Putamen (tissue), 1 donor: Measurements from ENCODE around the gene FBXL3.

Experiments used
- DNase-seq: peaks from one replicate; pipeline ENCODE4 v3.0.0-alpha.2; 2016; ENCODE audit warnings: low spot score

The FBXL3 gene

DNA sequence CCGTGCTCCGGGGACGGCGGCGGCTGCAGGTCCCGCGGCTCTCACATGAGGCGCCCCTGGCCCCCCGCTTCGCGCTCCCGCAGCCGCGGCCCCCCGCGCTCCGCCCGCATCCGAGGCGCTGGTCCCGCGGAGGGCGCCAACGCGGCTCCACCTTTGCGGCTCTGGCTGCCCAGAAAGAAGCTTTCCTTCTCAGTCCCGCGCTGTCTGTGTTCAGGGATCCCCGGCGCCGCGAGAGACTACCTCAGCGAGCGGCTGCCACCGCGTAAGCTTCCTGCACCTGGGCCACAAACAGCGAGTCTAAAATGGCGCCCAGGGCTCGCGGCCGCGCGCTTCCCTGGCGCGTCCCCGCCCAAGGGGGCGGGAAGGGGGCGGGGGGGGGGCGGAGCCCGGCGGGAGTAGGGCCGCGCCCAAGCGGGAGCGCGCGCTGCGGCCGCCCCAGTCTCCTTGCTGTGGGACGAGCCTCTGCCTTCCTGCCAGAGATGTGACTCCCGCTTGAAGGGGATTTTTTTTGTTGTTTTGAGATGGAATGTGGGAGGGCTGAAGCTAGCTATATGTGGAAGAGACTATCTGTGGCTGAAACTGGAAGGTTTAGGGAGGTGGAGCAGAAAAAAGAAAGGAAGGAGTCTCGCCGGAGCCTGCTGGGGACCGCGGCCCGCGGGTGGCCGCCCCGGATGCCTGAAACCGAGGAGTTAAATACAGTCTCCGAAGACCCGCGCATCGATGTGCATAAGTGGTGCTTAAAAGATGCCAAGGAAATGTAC, at the start of gene FBXL3:
Gene FBXL3, minus strand, starts transcription at position 299 of the 761 bp plus-strand sequence. CDS start 5,299 bp downstream, outside the sequence.
- DNase-seq = peak; percentile 87

DNA sequence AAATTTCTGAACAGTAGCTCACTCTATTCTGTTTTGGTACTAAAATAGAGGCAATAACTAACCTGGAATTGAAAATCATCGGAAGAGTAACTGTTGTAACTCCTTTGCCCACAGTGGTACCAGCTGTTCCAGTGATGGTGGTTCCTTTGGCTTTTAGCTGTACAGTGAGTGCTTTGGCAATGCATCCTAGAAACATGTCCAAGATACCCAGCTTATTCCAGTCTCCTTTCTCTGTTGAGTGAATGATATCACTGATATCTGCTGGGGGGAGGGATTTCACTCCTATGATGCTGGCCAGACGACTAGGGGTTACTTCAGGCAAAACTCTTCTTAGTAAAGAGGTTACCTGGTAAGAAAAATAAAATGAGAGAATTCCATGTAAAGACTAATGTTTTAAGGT, 40.6 kb upstream of the FBXL3 start:
- DNase-seq = no peak

- DNase-seq = no peak
Measured at GRCh38 chr13:77065461-77066147, 38.6 kb upstream of the FBXL3 start.

DNA sequence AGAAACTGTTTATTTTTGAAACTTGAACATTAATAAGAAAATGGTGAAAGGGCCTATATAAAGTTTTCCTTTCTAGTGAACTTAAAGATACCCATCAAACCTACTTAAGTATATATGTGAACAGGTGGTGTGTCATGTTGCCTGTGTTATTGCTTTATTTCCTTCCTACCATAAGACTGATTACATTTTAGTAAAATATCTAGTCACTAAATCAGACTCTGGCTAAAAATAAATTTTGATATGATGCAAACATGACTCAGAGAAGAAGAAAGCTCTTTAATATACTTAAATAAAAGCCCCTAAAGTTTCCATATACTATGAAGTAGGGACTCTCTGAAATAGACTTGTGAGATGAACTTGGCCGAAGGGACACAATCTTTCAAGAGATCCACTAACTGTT, 35.1 kb upstream of the FBXL3 start:
- no peak for DNase-seq

DNA sequence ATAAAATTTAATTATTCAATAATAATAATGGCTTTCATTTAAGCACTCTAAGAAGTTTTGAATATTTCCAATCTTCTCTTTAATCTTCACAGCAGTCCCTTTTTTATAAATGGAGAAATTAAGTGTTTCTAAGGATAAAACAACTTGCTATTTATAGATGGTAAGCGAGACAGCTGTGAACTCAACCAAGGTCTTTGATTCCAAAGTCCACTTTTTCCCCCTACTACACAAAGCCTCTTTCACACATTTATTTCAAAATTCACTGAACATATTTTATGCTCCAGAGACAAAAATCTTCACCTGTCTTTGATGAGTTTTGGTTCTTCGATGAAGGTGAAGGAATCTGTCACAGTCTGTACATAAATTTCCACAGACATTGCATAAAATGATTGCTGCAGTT, 34.4 kb upstream of the FBXL3 start:
- DNase-seq = no peak

DNA sequence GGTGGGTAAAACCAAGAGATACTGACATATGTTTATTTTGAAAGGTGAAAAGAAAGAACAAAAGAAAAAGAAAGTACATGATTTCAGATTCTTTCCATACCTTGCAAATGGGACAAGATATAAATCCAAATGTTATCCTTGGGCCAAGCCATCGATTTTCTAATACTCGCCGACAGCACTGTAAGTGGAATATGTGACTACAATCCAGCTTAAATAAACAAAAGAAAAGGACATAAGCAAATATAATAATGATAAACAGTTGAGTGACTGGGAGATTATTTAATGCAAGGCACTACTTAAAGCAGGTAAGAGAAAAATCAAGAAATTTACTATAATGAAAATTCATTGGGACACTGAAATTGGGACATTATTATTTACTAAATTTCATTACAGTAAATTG, 29.9 kb upstream of the FBXL3 start:
- no peak for DNase-seq

DNA sequence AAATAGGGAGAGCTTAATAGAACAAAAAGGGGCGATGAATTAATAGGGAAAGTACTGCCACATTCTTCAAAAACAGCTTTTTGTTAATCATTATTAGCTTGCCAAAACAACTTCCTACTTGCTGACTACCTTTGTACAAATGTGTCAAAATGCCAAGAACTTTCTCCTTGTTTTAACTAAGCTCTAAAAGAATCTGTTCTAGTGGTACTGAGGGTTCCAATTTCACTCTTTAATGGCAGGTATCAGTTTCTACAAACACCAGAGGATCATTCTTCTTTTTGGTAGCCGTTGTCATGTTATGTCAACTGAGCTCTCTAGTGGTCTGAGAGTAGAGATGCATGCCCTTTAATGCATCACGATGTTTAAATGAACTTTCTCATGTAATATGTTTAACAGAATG, 29.4 kb upstream of the FBXL3 start:
- DNase-seq = no peak

- DNase-seq = no peak
Measured at GRCh38 chr13:77055158-77055557, 28.2 kb upstream of the FBXL3 start.

DNA sequence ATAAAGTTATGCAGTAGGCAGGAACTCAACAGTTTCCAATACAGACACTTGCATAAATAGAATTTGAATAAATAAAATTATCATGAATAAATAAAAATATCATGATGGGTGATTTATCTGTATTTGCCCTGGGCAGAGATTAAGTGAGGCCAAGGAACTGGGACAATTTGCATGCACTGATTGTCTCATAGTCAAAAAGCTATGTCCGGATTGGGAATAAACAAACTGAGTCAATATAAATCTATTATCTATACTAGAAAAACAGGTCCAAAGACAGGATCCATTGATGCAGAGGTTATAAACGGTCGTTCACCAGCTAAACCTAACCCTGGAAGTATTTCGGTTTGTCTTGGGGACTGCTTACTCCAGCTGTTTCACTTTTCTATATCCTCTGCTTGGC, 26.2 kb upstream of the FBXL3 start:
- DNase-seq = no peak

DNA sequence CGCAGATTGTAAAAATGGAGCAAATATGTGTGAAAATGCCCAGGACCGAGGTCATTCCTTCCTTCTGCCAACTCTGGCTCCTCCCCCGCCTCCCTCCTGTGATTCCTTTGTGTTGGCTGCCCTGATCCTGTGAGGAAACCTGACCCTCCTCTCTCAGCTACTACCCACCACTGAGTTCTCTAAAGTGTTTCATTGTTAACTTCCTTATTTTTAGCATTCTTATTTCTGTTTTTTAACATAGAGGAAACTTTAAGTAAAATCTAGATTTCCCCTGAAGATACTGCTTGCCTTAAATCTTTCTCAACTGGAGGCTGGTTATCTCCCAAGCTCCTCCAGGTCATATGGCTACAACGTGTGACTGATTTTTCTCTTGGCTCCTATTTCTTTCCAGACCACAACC, 21.7 kb upstream of the FBXL3 start:
- DNase-seq = no peak

DNA sequence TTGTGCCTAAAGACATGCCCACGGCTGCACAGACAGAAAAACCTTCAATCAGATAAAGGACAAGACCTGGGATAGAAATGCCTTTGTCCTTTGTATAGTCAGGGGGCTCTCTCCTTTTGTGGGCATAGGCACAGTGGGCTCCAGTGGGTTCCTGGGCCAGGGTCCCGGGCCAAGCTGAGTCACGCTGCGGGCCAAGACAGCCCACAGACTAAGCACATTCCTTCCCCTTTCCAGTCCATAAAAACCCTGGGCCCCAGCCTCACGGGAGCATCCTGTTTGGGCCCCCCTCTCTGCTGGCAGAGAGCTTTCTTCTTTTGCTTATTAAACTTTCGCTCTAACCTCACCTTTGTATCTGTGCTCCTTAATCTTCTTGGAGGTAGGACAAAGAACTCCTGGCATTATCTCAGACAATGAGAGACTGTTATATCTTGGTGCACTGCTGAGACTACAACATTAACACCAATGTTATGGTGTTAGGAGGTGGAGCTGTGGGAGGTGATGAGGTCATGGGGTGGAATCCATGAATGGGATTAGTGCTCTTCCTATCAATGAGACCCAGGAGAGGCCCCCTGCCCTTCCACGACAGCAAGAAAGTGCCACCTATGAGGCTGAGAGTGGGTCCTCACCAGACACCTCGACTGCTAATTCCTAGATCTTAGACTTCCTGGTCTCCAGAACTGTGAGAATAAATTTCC, 20.8 kb upstream of the FBXL3 start:
- DNase-seq = no peak

GRCh38 chr13:77042566-77043177, 15.7 kb upstream of the FBXL3 start:
- no peak for DNase-seq

DNA sequence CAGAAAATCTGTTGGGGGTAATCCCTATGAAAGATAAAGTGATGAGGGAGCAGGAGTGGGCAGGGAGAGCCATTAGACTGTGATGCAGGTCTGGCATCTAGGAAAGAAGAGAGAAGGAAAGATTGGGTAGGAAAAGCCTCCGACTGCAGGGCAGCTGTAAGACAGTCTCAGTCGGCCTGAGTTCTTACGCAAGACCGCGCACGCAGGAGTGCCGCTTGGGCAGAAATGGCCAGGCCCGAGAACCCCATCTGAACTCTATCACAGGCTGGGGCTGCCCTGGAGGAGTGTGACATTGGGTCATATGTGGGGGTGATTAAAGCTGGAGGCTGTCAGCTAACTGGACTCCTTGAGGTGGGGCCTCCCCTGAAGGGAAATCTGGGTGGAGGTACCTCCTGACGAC, 13.9 kb upstream of the FBXL3 start:
- no peak for DNase-seq

DNA sequence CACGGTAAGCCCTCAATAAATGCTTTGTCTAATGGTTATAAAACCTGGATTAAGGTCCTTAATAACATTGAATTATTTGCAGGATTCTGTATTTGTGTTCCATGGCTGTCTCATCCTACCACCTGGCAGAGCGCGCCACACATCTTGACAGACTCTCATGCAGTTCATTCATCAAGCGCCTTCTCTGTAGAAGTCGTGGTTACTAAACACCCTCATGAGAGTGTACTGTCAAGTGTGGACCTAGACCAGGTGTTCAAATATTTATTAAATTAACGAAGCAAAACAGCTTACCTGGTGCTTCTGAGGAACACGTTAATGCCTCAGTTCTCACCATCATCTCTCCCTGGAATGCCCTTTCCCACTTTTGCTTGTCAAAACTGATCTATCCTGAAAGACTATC, 13.1 kb upstream of the FBXL3 start:
- no peak for DNase-seq

DNA sequence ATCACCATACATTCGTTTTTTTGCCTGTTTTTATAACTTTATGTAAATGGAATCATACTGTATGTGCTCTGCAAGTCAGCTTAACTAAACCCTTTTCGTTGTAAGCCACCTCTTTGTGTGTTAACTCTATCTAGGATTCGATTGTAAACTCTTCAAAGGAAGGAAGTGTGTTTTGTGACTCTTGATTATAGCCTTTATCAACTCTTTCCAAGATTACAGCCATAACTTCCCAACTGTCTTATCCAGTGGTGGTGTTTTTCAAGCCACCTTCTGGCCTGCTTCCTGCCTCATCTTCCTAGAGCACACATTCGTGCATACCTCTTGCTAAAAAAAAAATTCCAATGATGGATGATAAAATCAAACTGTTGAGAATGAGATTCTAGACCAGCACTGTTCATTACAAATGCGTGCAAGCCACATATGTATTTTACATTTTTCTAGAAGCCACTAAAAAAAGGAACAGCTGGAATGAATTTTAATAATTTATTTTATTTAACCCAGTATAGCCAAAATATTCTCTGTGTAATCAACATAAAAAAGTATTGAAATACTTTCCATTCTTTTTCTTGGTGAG, 12.0 kb upstream of the FBXL3 start:
- DNase-seq = no peak

DNA sequence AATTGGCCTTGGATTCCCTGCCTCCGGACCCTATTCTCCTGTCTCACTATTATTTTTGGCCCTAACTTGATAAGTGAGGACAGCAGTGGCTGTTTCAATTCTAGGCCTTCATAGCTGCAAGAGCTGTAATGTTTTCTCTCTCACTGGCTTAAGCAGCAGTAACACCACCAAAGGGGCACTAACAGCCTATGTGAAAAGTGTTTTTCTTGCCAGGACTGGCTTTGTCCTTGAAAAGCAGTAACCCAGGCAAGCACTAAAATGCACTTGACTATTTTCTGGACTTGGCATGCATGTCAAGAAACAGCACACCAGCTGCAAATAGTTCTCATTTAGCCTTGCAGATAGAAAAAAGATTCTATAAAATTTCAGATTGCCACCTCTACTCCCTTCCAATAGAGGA, 9.3 kb upstream of the FBXL3 start:
- no peak for DNase-seq

DNA sequence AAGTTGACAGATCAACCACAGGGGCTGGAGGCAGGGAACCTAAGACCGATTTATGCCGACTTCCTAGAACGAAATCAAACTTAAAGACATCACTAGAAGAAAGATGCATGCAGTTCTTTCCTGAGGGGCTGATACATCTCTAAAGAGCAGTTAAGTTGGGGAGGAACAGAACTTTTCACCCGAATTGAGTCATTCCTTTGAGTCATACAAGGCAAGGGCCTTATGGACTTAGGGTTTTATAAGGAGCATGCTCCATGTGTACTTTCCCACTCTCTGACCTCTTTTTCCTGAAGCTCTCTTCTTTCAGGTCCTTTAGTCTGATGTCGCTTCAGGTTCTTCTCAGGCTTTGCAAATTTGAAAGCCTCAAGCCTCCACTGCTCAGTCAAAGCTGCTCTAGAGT, 7.9 kb upstream of the FBXL3 start:
- DNase-seq = no peak

DNA sequence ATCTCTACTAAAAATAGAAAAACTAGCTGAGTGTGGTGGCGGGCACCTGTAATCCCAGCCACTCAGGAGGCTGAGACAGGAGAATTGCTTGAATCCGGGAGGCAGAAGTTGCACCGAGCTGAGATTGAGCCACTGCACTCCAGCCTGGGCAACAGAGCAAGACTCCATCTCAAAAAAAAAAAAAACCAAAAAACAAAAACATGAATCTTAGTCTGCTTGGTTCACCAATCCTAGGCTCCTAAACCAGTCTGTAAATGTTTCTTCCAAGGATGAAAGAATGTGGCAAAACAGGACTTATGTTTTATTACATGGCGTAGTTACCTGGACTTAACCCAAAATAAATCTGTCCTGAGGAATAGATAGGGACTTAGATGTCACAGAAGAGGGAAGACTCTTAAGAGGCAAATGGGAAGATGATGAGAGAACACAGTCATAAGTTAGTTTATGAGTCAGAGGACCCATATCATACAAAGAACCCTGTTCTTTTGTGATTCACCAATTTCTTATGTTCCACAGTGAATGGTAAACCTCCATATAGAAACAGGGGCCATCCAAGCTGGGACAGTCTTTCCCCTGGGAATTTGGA, 6.9 kb upstream of the FBXL3 start:
- DNase-seq = no peak

DNA sequence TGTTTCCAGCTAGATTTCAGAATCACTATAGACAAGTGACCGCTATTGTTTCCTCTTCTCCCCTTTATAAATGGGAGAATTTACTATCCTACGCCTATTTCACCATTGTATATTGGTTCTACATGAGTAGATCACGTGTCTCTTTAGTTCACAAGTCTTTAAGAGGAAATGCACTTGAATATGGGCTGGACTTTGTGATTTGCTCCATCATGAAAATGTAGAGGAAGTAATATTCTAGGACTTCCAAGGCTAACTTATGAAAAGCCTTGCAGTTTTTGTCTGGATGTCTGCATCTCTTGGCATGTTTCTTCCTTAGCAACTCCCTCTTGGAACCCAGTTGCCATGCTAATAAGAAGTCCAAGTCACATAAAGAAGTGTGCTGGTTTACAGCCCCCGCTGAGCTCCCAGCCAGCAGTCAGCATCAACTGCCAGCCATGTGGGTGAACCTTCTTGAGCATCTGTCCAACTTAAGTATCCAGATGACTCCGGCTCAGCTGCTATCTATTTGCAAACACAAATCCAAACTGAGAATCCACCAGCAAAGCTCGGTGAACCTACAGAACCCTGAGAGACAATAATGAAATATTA, 4.8 kb upstream of the FBXL3 start:
- no peak for DNase-seq

GRCh38 chr13:77029436-77029835, 2.5 kb upstream of the FBXL3 start:
- DNase-seq = no peak

DNA sequence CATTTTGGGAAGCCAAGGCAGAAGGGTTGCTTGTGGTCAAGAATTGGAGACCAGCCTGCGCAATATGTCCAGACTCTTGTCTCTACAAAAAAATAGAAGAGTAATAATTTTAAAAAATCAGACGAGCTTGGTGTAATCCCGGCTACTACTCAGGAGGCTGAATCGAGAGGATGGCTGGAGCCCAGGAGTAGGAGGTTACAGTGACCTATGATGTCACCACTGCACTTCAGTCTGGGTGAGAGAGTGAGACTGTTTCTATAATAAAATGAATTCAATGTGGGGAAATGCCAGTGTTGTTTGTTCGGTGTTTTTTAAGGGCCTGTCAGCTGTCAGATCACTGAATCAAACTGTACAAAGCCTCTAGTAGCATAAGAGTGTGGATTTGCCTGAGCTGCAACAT, 1.2 kb upstream of the FBXL3 start:
- DNase-seq = no peak
